Heart left ventricle (tissue), 13 donors: ENCODE measurements around the gene ZNRF2.
A peak's percentile ranks its signal among the peaks of the same experiment; 100 is the strongest.

ENCODE experiments used
- CTCF ChIP-seq, 12 donors: fragments of 200-600 bp; sonication (generic) in 4 of 12; IDR thresholded peaks; one replicate each; pipeline versions ENCODE4 v1.5.0 to v1.8.0; 2018 to 2022; ENCODE audit warnings: antibody characterized with exemption in 12 of 12, mild to moderate bottlenecking in 5 of 12
- POLR2A ChIP-seq, 2 donors: fragments of 450-650 bp; IDR thresholded peaks; one replicate each; pipeline ENCODE4 v1.6.1; 2017; ENCODE audit warnings: antibody characterized with exemption in 2 of 2, mild to moderate bottlenecking in 2 of 2, moderate library complexity in 2 of 2
- donor health status: ischemic (EF 13 %, LVEDD 7.1; RV severe dilation, severe dysfunction).
- donor health status: DM: no; HTN: yes; CAD: no.
- donor health status: DM: no; HTN: no; CAD: no.
- donor health status: ischemic (EF 25% LVEDD 6.9; RV normal size, moderate dysfunction).
- donor health status: ischemic (EF 25% LVEDD 5.7; RV mildly dilated, moderate dysfunction).
- donor health status: ischemic (EF 35%, LVEDD 5.7; RV mildly dilated, moderate dysfunction).
- donor health status: nonischemic (EF 11% LVEDD 7.7; RV severe dilation, severe dysfunction).
- donor health status: DM: yes; HTN: yes; CAD: no.
- donor health status: PGD.
- donor health status: ischemic (EF 29% LVEDD 5.4; RV normal size, mild dysfunction).
- donor health status: nonischemic (EF 23%, LVEDD 6.1; RV moderate dilation, normal function).

GRCh38 chr7:30276203-30276900 is 8.0 kb upstream of the ZNRF2 start:
- TF ChIP-seq CTCF (IDR thresholded peaks at IDR 0.05) = peak; percentile 35 to 78 (median 64)
- TF ChIP-seq POLR2A (IDR thresholded peaks at IDR 0.05) = no peak
